Measurements from ENCODE around the gene SOX9.
"Not testable (repeated sequence)": the region's sequence is repeated elsewhere in the genome, so short reads cannot be mapped to it uniquely, and the experiment has no call there.

SOX9 gene

GRCh38 chr17:72135546-72136325 is 14.9 kb downstream of the SOX9 start:
- DNase-seq (ENCODE audit: extremely low spot score) = no peak
- ChIA-PET POLR2A (no interaction called here), CTCF (interaction anchor here (1.0 to 2.2 kb wide), 4 partner anchors 8 to 403 kb away, joined by 3 to 8 read pairs (median 3); no protein-coding TSS in a partner anchor)
- TF ChIP-seq CTCF (IDR thresholded peaks at IDR 0.05; ENCODE audit: control extremely low read depth, extremely low read depth, low read depth, missing control alignments) = no peak

GRCh38 chr17:72136692-72137091 is 15.9 kb downstream of the SOX9 start:
- no peak for TF ChIP-seq CTCF (IDR thresholded peaks at IDR 0.05; ENCODE audit: control extremely low read depth, extremely low read depth, low read depth, missing control alignments)
- ChIA-PET POLR2A (no interaction called here), CTCF (interaction anchor here (1.0 to 2.2 kb wide), 2 partner anchors 8 to 12 kb away, joined by 3 to 8 read pairs; no protein-coding TSS in a partner anchor)
- no peak for DNase-seq (ENCODE audit: extremely low spot score)

GRCh38 chr17:72137161-72137560 is 16.3 kb downstream of the SOX9 start:
- no peak for TF ChIP-seq CTCF (IDR thresholded peaks at IDR 0.05; ENCODE audit: control extremely low read depth, extremely low read depth, low read depth, missing control alignments)
- ChIA-PET POLR2A (interaction anchor here (0.6 kb wide), 1 partner anchor 26 kb away, joined by 3 read pairs; no protein-coding TSS in a partner anchor), CTCF (interaction anchor here (1.4 to 2.2 kb wide), 2 partner anchors 9 to 31 kb away, joined by 3 to 8 read pairs; no protein-coding TSS in a partner anchor)
- DNase-seq (ENCODE audit: extremely low spot score) = no peak

- no peak for TF ChIP-seq CTCF (IDR thresholded peaks at IDR 0.05; ENCODE audit: control extremely low read depth, extremely low read depth, low read depth, missing control alignments)
- POLR2A ChIA-PET = no interaction called here
- no peak for DNase-seq (ENCODE audit: extremely low spot score)
- CTCF ChIA-PET = no interaction called here
Measured at GRCh38 chr17:72139212-72139611, 18.4 kb downstream of the SOX9 start.

- no peak for DNase-seq (ENCODE audit: extremely low spot score)
- ChIA-PET POLR2A (no interaction called here), CTCF (no interaction called here)
- TF ChIP-seq CTCF (IDR thresholded peaks at IDR 0.05; ENCODE audit: control extremely low read depth, extremely low read depth, low read depth, missing control alignments) = no peak
Measured at GRCh38 chr17:72141336-72141735, 20.5 kb downstream of the SOX9 start.

- CTCF ChIA-PET = interaction anchor here (1.2 to 1.5 kb wide), 2 partner anchors 266 to 415 kb away, joined by 3 read pairs; no protein-coding TSS in a partner anchor
- POLR2A ChIA-PET; DNase-seq (ENCODE audit: extremely low spot score): not testable (repeated sequence)
Measured at GRCh38 chr17:72142097-72142496, 21.3 kb downstream of the SOX9 start.

- CTCF ChIA-PET = interaction anchor here (1.0 to 1.5 kb wide), 4 partner anchors 16 to 415 kb away, joined by 3 read pairs; no protein-coding TSS in a partner anchor
- no peak for TF ChIP-seq CTCF (IDR thresholded peaks at IDR 0.05; ENCODE audit: control extremely low read depth, extremely low read depth, low read depth, missing control alignments)
- POLR2A ChIA-PET = no interaction called here
- DNase-seq (ENCODE audit: extremely low spot score) = no peak
Measured at GRCh38 chr17:72142614-72143013, 21.8 kb downstream of the SOX9 start.

Measured in GM10248 (cell line).